CD1c-positive myeloid dendritic cell (primary cell): ENCODE measurements around the gene MBD6.
A peak's percentile ranks its signal among the peaks of the same experiment; 100 is the strongest.

ENCODE experiments used
- DNase-seq: peaks from one replicate; pipeline ENCODE4 v3.0.0-alpha.2; 2016; ENCODE audit errors: extremely low spot score

MBD6 gene

GRCh38 chr12:57529831-57530230, 7.2 kb downstream of the MBD6 start:
- DNase-seq = no peak

GRCh38 chr12:57530396-57531142, 7.9 kb downstream of the MBD6 start:
- no peak for DNase-seq

GRCh38 chr12:57531836-57532235, 9.2 kb downstream of the MBD6 start:
- no peak for DNase-seq

- no peak for DNase-seq
These were observed 10.5 kb downstream of the MBD6 start for GRCh38 chr12:57533108-57533507.

- no peak for DNase-seq
These were observed 11.6 kb downstream of the MBD6 start for GRCh38 chr12:57534250-57534649.

GRCh38 chr12:57534991-57535543, 12.4 kb downstream of the MBD6 start:
- no peak for DNase-seq

- no peak for DNase-seq
These were observed 13.4 kb downstream of the MBD6 start for GRCh38 chr12:57535764-57536596.

GRCh38 chr12:57536597-57536942, 13.9 kb downstream of the MBD6 start:
- no peak for DNase-seq

GRCh38 chr12:57539134-57539768, 16.6 kb downstream of the MBD6 start:
- DNase-seq = no peak

GRCh38 chr12:57541001-57541400, 18.4 kb downstream of the MBD6 start:
- no peak for DNase-seq

- no peak for DNase-seq
These were observed 19.1 kb downstream of the MBD6 start for GRCh38 chr12:57541717-57542116.

- no peak for DNase-seq
These were observed 21.0 kb downstream of the MBD6 start for GRCh38 chr12:57543581-57543980.

- DNase-seq = no peak
These were observed 23.3 kb downstream of the MBD6 start for GRCh38 chr12:57545809-57546437.

- DNase-seq = peak; percentile 97
These were observed 24.0 kb downstream of the MBD6 start, which contains the start of gene DCTN2 for GRCh38 chr12:57546438-57547287. TSS of gene DCTN2 (minus strand) at chr12:57547192. CDS start at chr12:57547063, 129 bp downstream.

GRCh38 chr12:57547288-57548012, 24.8 kb downstream of the MBD6 start:
- DNase-seq = no peak

GRCh38 chr12:57548013-57548315, 25.3 kb downstream of the MBD6 start:
- DNase-seq = no peak

GRCh38 chr12:57548488-57548887, 25.9 kb downstream of the MBD6 start:
- no peak for DNase-seq

- no peak for DNase-seq
These were observed 26.7 kb downstream of the MBD6 start for GRCh38 chr12:57549203-57549908.

- DNase-seq = peak; percentile 17
These were observed 27.5 kb downstream of the MBD6 start, which contains the start of gene KIF5A for GRCh38 chr12:57549909-57550640. TSS of gene KIF5A (plus strand) at chr12:57550044. CDS start at chr12:57550272, 228 bp downstream.
